Measurements from ENCODE around the gene CCL14.

GRCh38 chr17:35972535-35972934, 14.0 kb downstream of the CCL14 start:
- TF ChIP-seq TAF1 (conservative IDR thresholded peaks at IDR 0.05) (no peak), YY1 (IDR thresholded peaks at IDR 0.05) (no peak), RAD21 (IDR thresholded peaks at IDR 0.05) (no peak), ATF3 (IDR thresholded peaks at IDR 0.05) (no peak), REST (IDR thresholded peaks at IDR 0.05) (no peak), CTCF (IDR thresholded peaks at IDR 0.05; ENCODE audit: low read depth, low read length, missing input control) (no peak), MAX (IDR thresholded peaks at IDR 0.05) (no peak), EGR1 (IDR thresholded peaks at IDR 0.05; ENCODE audit: low read depth in 2 of 2) (no peak), ZBTB33 (IDR thresholded peaks at IDR 0.05) (no peak), JUND (IDR thresholded peaks at IDR 0.05) (no peak), SP1 (IDR thresholded peaks at IDR 0.05) (no peak)

All from liver (tissue), 3 donors.